ENCODE results near the gene TJP1.

Gene TJP1

GRCh38 chr15:29811691-29812383, 10.4 kb downstream of the TJP1 start:
- TF ChIP-seq ZNF24 (tag by site-specific recombination; IDR thresholded peaks at IDR 0.05), result peak; percentile 44; the same call in 1 of the 2 replicates
- no peak for TF ChIP-seq ZNF184 (tag by site-specific recombination; IDR thresholded peaks at IDR 0.05)
- TF ChIP-seq ZSCAN23 (tag by site-specific recombination; IDR thresholded peaks at IDR 0.05), result no peak
- TF ChIP-seq ZNF175 (tag by site-specific recombination; IDR thresholded peaks at IDR 0.05), result no peak
- no peak for TF ChIP-seq ZEB2 (tag by site-specific recombination; IDR thresholded peaks at IDR 0.05)
- no peak for TF ChIP-seq ZNF416 (tag by site-specific recombination; IDR thresholded peaks at IDR 0.05)
- CTCF ChIA-PET, result interaction anchor here (1.1 to 1.4 kb wide), 2 partner anchors 61 to 114 kb away, joined by 4 to 6 read pairs; no protein-coding TSS in a partner anchor
- H3K36me3 ChIP-seq (ENCODE audit: control insufficient read depth in 2 of 2, insufficient read depth in 1 of 2, low read length in 2 of 2), result no peaks in the 10 kb centered on the region
- POLR2A ChIA-PET, result no interaction called here
- no peak overlapping the region for H3K4me3 ChIP-seq (ENCODE audit: low read depth, low read length)
- H3K9me3 ChIP-seq (ENCODE audit: control insufficient read depth, insufficient read depth, low read depth, low read length), result no peaks in the 10 kb centered on the region
- peaks cover 18% of the 10 kb centered on the region for H3K4me1 ChIP-seq (ENCODE audit: control insufficient read depth, insufficient read depth, low read length)
- no peak overlapping the region for H3K27ac ChIP-seq (ENCODE audit: extremely low read depth, low read depth, low read length)

GRCh38 chr15:29805708-29806104, 16.6 kb downstream of the TJP1 start:
- H3K4me3 ChIP-seq (ENCODE audit: low read depth, low read length), result no peak overlapping the region
- POLR2A ChIA-PET, result no interaction called here
- peaks cover 12% of the 10 kb centered on the region; the same call in 1 of the 2 replicates for H3K4me1 ChIP-seq (ENCODE audit: control insufficient read depth, insufficient read depth, low read length)
- TF ChIP-seq INSM2 (tag by site-specific recombination; IDR thresholded peaks at IDR 0.05) (no peak), TSHZ1 (tag by site-specific recombination; IDR thresholded peaks at IDR 0.05; ENCODE audit: borderline replicate concordance) (no peak), TRIM28 (IDR thresholded peaks at IDR 0.05; ENCODE audit: borderline replicate concordance, low read length) (no peak), ZNF354C (tag by site-specific recombination; IDR thresholded peaks at IDR 0.05; ENCODE audit: borderline replicate concordance, low read depth) (no peak)
- CTCF ChIA-PET, result interaction anchor here (1.0 to 1.2 kb wide), 2 partner anchors 9 to 36 kb away, joined by 4 read pairs; no protein-coding TSS in a partner anchor
- H3K9me3 ChIP-seq (ENCODE audit: control insufficient read depth, insufficient read depth, low read depth, low read length), result no peaks in the 10 kb centered on the region
- H3K36me3 ChIP-seq (ENCODE audit: control insufficient read depth in 2 of 2, insufficient read depth in 1 of 2, low read length in 2 of 2), result no peaks in the 10 kb centered on the region
- H3K27ac ChIP-seq (ENCODE audit: extremely low read depth, low read depth, low read length), result no peak overlapping the region

- no peaks in the 10 kb centered on the region for H3K9me3 ChIP-seq (ENCODE audit: control insufficient read depth, insufficient read depth, low read depth, low read length)
- H3K27ac ChIP-seq (ENCODE audit: extremely low read depth, low read depth, low read length), result no peak overlapping the region
- ChIA-PET POLR2A (no interaction called here), CTCF (interaction anchor here (1.0 to 1.2 kb wide), 2 partner anchors 10 to 36 kb away, joined by 4 read pairs; no protein-coding TSS in a partner anchor)
- H3K4me3 ChIP-seq (ENCODE audit: low read depth, low read length), result no peak overlapping the region
- H3K36me3 ChIP-seq (ENCODE audit: control insufficient read depth in 2 of 2, insufficient read depth in 1 of 2, low read length in 2 of 2), result no peaks in the 10 kb centered on the region
- H3K4me1 ChIP-seq (ENCODE audit: control insufficient read depth, insufficient read depth, low read length), result peaks cover 12% of the 10 kb centered on the region; the same call in 1 of the 2 replicates
- TF ChIP-seq ZSCAN4 (tag by site-specific recombination; IDR thresholded peaks at IDR 0.05) (no peak), HOXD13 (CRISPR knock-in tag; IDR thresholded peaks at IDR 0.05; ENCODE audit: borderline replicate concordance) (no peak), ZNF366 (tag by site-specific recombination; conservative IDR thresholded peaks at IDR 0.05) (0 out of 2 replicates have a peak, but pooled peaks have one; percentile 12), ZNF600 (tag by site-specific recombination; IDR thresholded peaks at IDR 0.05) (no peak), RBAK (tag by site-specific recombination; IDR thresholded peaks at IDR 0.05) (no peak), ZSCAN18 (tag by site-specific recombination; IDR thresholded peaks at IDR 0.05) (no peak), ZNF175 (tag by site-specific recombination; IDR thresholded peaks at IDR 0.05) (no peak), SETDB1 (IDR thresholded peaks at IDR 0.05; ENCODE audit: insufficient read length, low read length) (no peak), ZNF664 (tag by site-specific recombination; IDR thresholded peaks at IDR 0.05) (no peak), ZNF202 (tag by site-specific recombination; IDR thresholded peaks at IDR 0.05; ENCODE audit: borderline replicate concordance) (no peak), ZNF398 (tag by site-specific recombination; IDR thresholded peaks at IDR 0.05) (no peak)
Measured at GRCh38 chr15:29805043-29805707, 17.1 kb downstream of the TJP1 start.
